ENCODE results near the gene NPAS2. TPM values are rescaled to one million over a fixed set of nuclear protein-coding genes. Genes with fewer than 3 reads are reported as not detected.

Gene NPAS2
- polyA plus RNA-seq, 2 donors = 62.7 to 70.0 TPM

GRCh38 chr2:100940766-100941645 is 121.1 kb downstream of the NPAS2 start:
- Histone ChIP-seq H3K36me3 (ENCODE audit: control insufficient read depth in 2 of 2, insufficient read depth in 2 of 2, low read length in 1 of 2) (peaks cover 4 to 33% of the 10 kb centered on the region in 2 donors), H3K4me1 (ENCODE audit: control insufficient read depth in 2 of 2, insufficient read depth in 2 of 2, low read length in 1 of 2) (no peaks in the 10 kb centered on the region), H3K4me3 (ENCODE audit: low read depth in 1 of 2, low read length in 2 of 2) (no peak overlapping the region), H3K27ac (ENCODE audit: low read depth in 2 of 2, low read length in 1 of 2) (no peak overlapping the region), H3K27me3 (ENCODE audit: control insufficient read depth in 1 of 2, insufficient read depth in 2 of 2, low read length in 2 of 2) (no peaks in the 10 kb centered on the region), H3K9me3 (ENCODE audit: control insufficient read depth in 2 of 2, insufficient read depth in 1 of 2, low read depth in 1 of 2, low read length in 1 of 2) (no peaks in the 10 kb centered on the region)
- 78 to 85% methylated on average over 14 of the region's 14 CpGs for WGBS, 2 donors

- Histone ChIP-seq H3K4me1 (ENCODE audit: control insufficient read depth in 2 of 2, insufficient read depth in 2 of 2, low read length in 1 of 2) (no peaks in the 10 kb centered on the region), H3K9me3 (ENCODE audit: control insufficient read depth in 2 of 2, insufficient read depth in 1 of 2, low read depth in 1 of 2, low read length in 1 of 2) (no peaks in the 10 kb centered on the region), H3K36me3 (ENCODE audit: control insufficient read depth in 2 of 2, insufficient read depth in 2 of 2, low read length in 1 of 2) (peaks cover 4 to 33% of the 10 kb centered on the region in 2 donors), H3K27me3 (ENCODE audit: control insufficient read depth in 1 of 2, insufficient read depth in 2 of 2, low read length in 2 of 2) (no peaks in the 10 kb centered on the region), H3K4me3 (ENCODE audit: low read depth in 1 of 2, low read length in 2 of 2) (no peak overlapping the region), H3K27ac (ENCODE audit: low read depth in 2 of 2, low read length in 1 of 2) (no peak overlapping the region)
- 70 to 72% methylated on average over 10 of the region's 10 CpGs for WGBS, 2 donors
Observed at GRCh38 chr2:100941646-100942240, 121.8 kb downstream of the NPAS2 start.

GRCh38 chr2:100944617-100945432 is 124.9 kb downstream of the NPAS2 start:
- Histone ChIP-seq H3K4me1 (ENCODE audit: control insufficient read depth in 2 of 2, insufficient read depth in 2 of 2, low read length in 1 of 2) (no peaks in the 10 kb centered on the region), H3K27me3 (ENCODE audit: control insufficient read depth in 1 of 2, insufficient read depth in 2 of 2, low read length in 2 of 2) (no peaks in the 10 kb centered on the region), H3K4me3 (ENCODE audit: low read depth in 1 of 2, low read length in 2 of 2) (no peak overlapping the region), H3K36me3 (ENCODE audit: control insufficient read depth in 2 of 2, insufficient read depth in 2 of 2, low read length in 1 of 2) (peaks cover 4 to 16% of the 10 kb centered on the region in 2 donors), H3K9me3 (ENCODE audit: control insufficient read depth in 2 of 2, insufficient read depth in 1 of 2, low read depth in 1 of 2, low read length in 1 of 2) (no peaks in the 10 kb centered on the region), H3K27ac (ENCODE audit: low read depth in 2 of 2, low read length in 1 of 2) (no peak overlapping the region)
- 74 to 82% methylated on average over 19 of the region's 19 CpGs for WGBS, 2 donors

- Histone ChIP-seq H3K27me3 (ENCODE audit: control insufficient read depth in 1 of 2, insufficient read depth in 2 of 2, low read length in 2 of 2) (no peaks in the 10 kb centered on the region), H3K4me1 (ENCODE audit: control insufficient read depth in 2 of 2, insufficient read depth in 2 of 2, low read length in 1 of 2) (no peaks in the 10 kb centered on the region), H3K27ac (ENCODE audit: low read depth in 2 of 2, low read length in 1 of 2) (no peak overlapping the region), H3K9me3 (ENCODE audit: control insufficient read depth in 2 of 2, insufficient read depth in 1 of 2, low read depth in 1 of 2, low read length in 1 of 2) (no peaks in the 10 kb centered on the region), H3K4me3 (ENCODE audit: low read depth in 1 of 2, low read length in 2 of 2) (no peak overlapping the region), H3K36me3 (ENCODE audit: control insufficient read depth in 2 of 2, insufficient read depth in 2 of 2, low read length in 1 of 2) (peaks cover 4 to 14% of the 10 kb centered on the region in 2 donors)
- 87 to 88% methylated on average over 5 of the region's 5 CpGs for WGBS, 2 donors
Observed at GRCh38 chr2:100945433-100945740, 125.4 kb downstream of the NPAS2 start.

GRCh38 chr2:100945930-100946607 is 126.1 kb downstream of the NPAS2 start:
- H3K36me3 ChIP-seq (ENCODE audit: control insufficient read depth in 2 of 2, insufficient read depth in 2 of 2, low read length in 1 of 2) = peaks cover 4 to 16% of the 10 kb centered on the region in 2 donors
- H3K27me3 ChIP-seq (ENCODE audit: control insufficient read depth in 1 of 2, insufficient read depth in 2 of 2, low read length in 2 of 2) = no peaks in the 10 kb centered on the region
- H3K27ac ChIP-seq (ENCODE audit: low read depth in 2 of 2, low read length in 1 of 2) = no peak overlapping the region
- H3K4me1 ChIP-seq (ENCODE audit: control insufficient read depth in 2 of 2, insufficient read depth in 2 of 2, low read length in 1 of 2) = no peaks in the 10 kb centered on the region
- H3K9me3 ChIP-seq (ENCODE audit: control insufficient read depth in 2 of 2, insufficient read depth in 1 of 2, low read depth in 1 of 2, low read length in 1 of 2) = no peaks in the 10 kb centered on the region
- WGBS, 2 donors = 77 to 79% methylated on average over 8 of the region's 8 CpGs
- no peak overlapping the region for H3K4me3 ChIP-seq (ENCODE audit: low read depth in 1 of 2, low read length in 2 of 2)

GRCh38 chr2:100948942-100949811 is 129.2 kb downstream of the NPAS2 start:
- WGBS, 2 donors = 82 to 85% methylated on average over 16 of the region's 16 CpGs
- Histone ChIP-seq H3K27me3 (ENCODE audit: control insufficient read depth in 1 of 2, insufficient read depth in 2 of 2, low read length in 2 of 2) (no peaks in the 10 kb centered on the region), H3K4me1 (ENCODE audit: control insufficient read depth in 2 of 2, insufficient read depth in 2 of 2, low read length in 1 of 2) (no peaks in the 10 kb centered on the region), H3K36me3 (ENCODE audit: control insufficient read depth in 2 of 2, insufficient read depth in 2 of 2, low read length in 1 of 2) (peaks cover 0 to 11% of the 10 kb centered on the region in 2 donors), H3K4me3 (ENCODE audit: low read depth in 1 of 2, low read length in 2 of 2) (no peak overlapping the region), H3K9me3 (ENCODE audit: control insufficient read depth in 2 of 2, insufficient read depth in 1 of 2, low read depth in 1 of 2, low read length in 1 of 2) (no peaks in the 10 kb centered on the region), H3K27ac (ENCODE audit: low read depth in 2 of 2, low read length in 1 of 2) (no peak overlapping the region)

- peaks cover 0 to 9% of the 10 kb centered on the region in 2 donors for H3K36me3 ChIP-seq (ENCODE audit: control insufficient read depth in 2 of 2, insufficient read depth in 2 of 2, low read length in 1 of 2)
- no peaks in the 10 kb centered on the region for H3K27me3 ChIP-seq (ENCODE audit: control insufficient read depth in 1 of 2, insufficient read depth in 2 of 2, low read length in 2 of 2)
- 96 to 98% methylated on average over 2 of the region's 2 CpGs for WGBS, 2 donors
- no peak overlapping the region for H3K4me3 ChIP-seq (ENCODE audit: low read depth in 1 of 2, low read length in 2 of 2)
- peaks cover 0 to 2% of the 10 kb centered on the region in 2 donors for H3K9me3 ChIP-seq (ENCODE audit: control insufficient read depth in 2 of 2, insufficient read depth in 1 of 2, low read depth in 1 of 2, low read length in 1 of 2)
- no peak overlapping the region for H3K27ac ChIP-seq (ENCODE audit: low read depth in 2 of 2, low read length in 1 of 2)
- H3K4me1 ChIP-seq (ENCODE audit: control insufficient read depth in 2 of 2, insufficient read depth in 2 of 2, low read length in 1 of 2) = no peaks in the 10 kb centered on the region
Observed at GRCh38 chr2:100952512-100952911, 132.6 kb downstream of the NPAS2 start.

GRCh38 chr2:100953406-100954043 is 133.6 kb downstream of the NPAS2 start:
- Histone ChIP-seq H3K36me3 (ENCODE audit: control insufficient read depth in 2 of 2, insufficient read depth in 2 of 2, low read length in 1 of 2) (peaks cover 0 to 9% of the 10 kb centered on the region in 2 donors), H3K9me3 (ENCODE audit: control insufficient read depth in 2 of 2, insufficient read depth in 1 of 2, low read depth in 1 of 2, low read length in 1 of 2) (peaks cover 0 to 2% of the 10 kb centered on the region in 2 donors), H3K27me3 (ENCODE audit: control insufficient read depth in 1 of 2, insufficient read depth in 2 of 2, low read length in 2 of 2) (no peaks in the 10 kb centered on the region), H3K27ac (ENCODE audit: low read depth in 2 of 2, low read length in 1 of 2) (no peak overlapping the region), H3K4me3 (ENCODE audit: low read depth in 1 of 2, low read length in 2 of 2) (no peak overlapping the region), H3K4me1 (ENCODE audit: control insufficient read depth in 2 of 2, insufficient read depth in 2 of 2, low read length in 1 of 2) (peaks cover 0 to 3% of the 10 kb centered on the region in 2 donors)
- WGBS, 2 donors = 84 to 88% methylated on average over 11 of the region's 11 CpGs
